ENCODE data around the gene ADAMTS12.

DNA sequence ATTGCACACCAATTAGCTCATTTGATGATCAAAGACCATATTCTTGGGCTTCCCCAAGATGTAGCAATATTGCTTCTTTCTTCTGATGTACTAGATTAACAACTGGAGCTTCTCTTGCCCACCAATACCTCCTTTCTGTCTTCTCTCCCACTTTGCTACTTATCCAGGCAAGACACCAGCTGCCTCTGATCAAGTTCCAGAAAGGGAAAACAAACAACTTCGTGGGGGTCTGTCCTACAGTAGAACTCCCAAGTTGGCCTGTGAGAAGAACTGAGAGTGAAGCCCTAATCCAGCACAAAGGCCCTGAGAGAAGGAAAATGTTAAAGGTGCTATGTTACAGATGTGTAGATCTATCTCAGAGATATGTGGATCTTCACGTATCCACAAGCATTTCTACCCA, 44.9 kb downstream of the ADAMTS12 start:
- TF ChIP-seq, protein P1, sequence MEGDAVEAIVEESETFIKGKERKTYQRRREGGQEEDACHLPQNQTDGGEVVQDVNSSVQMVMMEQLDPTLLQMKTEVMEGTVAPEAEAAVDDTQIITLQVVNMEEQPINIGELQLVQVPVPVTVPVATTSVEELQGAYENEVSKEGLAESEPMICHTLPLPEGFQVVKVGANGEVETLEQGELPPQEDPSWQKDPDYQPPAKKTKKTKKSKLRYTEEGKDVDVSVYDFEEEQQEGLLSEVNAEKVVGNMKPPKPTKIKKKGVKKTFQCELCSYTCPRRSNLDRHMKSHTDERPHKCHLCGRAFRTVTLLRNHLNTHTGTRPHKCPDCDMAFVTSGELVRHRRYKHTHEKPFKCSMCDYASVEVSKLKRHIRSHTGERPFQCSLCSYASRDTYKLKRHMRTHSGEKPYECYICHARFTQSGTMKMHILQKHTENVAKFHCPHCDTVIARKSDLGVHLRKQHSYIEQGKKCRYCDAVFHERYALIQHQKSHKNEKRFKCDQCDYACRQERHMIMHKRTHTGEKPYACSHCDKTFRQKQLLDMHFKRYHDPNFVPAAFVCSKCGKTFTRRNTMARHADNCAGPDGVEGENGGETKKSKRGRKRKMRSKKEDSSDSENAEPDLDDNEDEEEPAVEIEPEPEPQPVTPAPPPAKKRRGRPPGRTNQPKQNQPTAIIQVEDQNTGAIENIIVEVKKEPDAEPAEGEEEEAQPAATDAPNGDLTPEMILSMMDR (optimal IDR thresholded peaks at IDR 0.05 in 1 of 3, IDR thresholded peaks at IDR 0.05 in 1 of 3, conservative IDR thresholded peaks at IDR 0.05 in 1 of 3; ENCODE audit: extremely low read depth in 1 of 3, insufficient read depth in 2 of 3, low read length in 3 of 3): no peak
- TF ChIP-seq EZH2 (IDR thresholded peaks at IDR 0.05; ENCODE audit: low read length): no peak
